Loucy (cell line): ENCODE measurements around the gene TMEM204.

Experiments used
- CTCF ChIP-seq: fragments of 200-600 bp; sonication (generic); conservative IDR thresholded peaks from 2 replicates; pipeline ENCODE4 v1.5.1; 2014; ENCODE audit warnings: mild to moderate bottlenecking, antibody characterized with exemption, low read length
- EZH2phosphoT487 ChIP-seq: fragments of 200-600 bp; IDR thresholded peaks from 2 replicates; pipeline ENCODE4 v1.6.1; 2018; ENCODE audit warnings: antibody characterized with exemption, mild to moderate bottlenecking, moderate library complexity, borderline replicate concordance

- TF ChIP-seq CTCF (no peak), EZH2phosphoT487 (no peak)
Observed at GRCh38 chr16:1503110-1503955, 30.1 kb upstream of the TMEM204 start.
